Renal pelvis (tissue), 4 donors: Measurements from ENCODE around the gene OPHN1. TPM values are rescaled to one million over a fixed set of nuclear protein-coding genes. Genes with fewer than 3 reads are reported as not detected.
"Not testable (repeated sequence)": the region's sequence is repeated elsewhere in the genome, so short reads cannot be mapped to it uniquely, and the experiment has no call there.

ENCODE experiments used
- DNase-seq: peaks from one replicate; pipeline ENCODE4 v3.0.0-alpha.2; 2013
- polyA plus RNA-seq, 3 donors: library from polyadenylated mRNA; unstranded; fragments of 120-200 nt; gene quantifications; one replicate each; pipeline ENCODE4 v1.2.1, GENCODE V29; 2013; ENCODE audit not compliant: insufficient read length in 3 of 3

The OPHN1 gene
- polyA plus RNA-seq, 3 donors: 6.9 to 12.5 (median 8.3) TPM

DNA sequence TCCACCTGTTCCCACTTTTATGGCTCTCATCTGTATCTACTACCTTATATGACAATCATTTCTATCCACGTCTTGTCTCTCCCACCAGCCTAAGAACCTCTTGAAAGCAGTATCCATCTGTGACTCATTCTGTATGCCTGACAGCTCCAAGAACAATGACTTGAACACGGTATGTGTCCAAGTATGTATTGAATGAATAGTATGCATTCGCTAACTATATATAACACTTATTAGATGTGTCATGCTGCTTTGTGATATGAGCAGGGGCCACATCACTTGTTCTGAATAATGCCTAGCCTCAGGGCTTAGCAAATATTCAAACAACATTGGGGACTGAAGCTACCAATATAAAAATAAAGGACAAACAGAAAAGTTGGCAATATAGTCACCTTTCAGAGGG is 4.9 kb downstream of the OPHN1 start:
- DNase-seq: no peak

DNA sequence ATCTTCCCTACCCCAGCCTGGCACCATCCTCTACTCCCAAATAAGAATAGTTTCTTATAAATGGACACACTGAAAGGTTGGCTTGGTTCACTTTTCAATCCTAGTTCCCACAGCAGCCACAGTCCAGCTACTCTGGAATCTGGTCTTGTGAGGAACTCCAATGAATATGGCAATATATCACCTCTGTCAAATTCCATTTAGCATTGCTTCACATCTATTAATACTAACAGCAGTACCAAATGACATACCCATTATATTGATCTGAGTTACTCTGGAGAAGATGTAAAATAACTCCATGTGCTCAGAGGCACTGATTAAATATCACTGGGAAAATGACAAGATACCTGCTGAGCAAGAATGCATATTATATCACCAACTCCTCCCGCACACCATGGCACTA is 8.6 kb downstream of the OPHN1 start:
- DNase-seq: no peak

DNA sequence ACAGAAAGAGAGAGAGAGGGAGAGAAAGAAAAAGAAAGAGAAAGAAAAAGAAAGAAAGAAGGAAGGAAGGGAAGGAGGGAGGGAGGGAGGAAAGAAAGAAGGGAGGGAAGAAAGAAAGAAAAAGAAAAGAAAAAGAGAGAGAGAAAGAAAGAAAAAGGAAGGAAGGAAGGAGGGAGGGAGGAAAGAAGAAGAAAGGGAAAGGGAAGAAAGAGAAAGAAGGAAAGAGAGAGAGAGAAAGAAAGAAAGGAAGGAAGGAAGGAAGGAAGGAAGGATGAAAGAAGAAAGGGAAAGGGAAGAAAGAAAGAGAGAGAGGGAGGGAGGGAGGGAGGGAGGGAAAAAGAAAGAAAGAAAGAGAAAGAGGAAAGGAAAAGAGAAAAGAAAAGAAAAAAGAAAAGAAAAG is 10.8 kb downstream of the OPHN1 start:
- no peak for DNase-seq

DNA sequence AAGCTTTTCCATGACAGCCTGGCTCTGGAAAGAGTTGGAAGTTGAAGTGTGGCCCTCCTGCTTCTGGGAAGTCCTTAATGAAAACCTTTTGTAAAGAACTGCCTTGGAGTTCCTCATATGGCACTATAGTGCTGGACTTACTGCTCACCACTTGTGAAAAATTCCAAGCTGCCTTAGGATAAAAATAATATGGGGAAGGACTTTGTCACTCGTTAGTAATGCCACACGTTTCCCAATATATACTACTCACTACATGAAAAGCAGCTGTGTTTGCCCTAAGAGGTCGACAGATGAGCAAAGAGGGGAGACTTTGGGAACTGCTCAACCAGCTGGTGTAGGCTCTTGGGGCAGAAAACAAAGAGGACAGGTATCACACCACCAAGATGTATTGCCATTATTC is 11.7 kb downstream of the OPHN1 start:
- DNase-seq: no peak

DNA sequence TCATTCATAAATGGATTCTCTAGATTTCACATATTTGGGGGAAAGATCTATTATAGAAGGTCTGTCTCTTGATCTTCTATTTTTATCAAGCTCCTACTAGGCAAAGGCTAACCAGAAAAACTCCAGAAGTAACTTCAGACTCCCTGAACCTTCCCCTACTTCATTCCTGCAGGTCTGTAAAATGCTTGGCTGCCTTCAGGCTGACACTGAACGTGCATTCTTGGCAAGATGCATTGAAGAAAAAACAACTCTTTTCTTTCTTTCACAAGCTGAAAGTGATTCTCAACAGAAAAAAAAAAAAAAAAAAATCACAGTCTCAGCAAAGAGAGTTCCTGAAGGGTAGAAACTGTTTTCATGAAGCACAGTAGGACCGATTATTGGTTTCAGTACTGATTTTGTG is 12.7 kb downstream of the OPHN1 start:
- no peak for DNase-seq

DNA sequence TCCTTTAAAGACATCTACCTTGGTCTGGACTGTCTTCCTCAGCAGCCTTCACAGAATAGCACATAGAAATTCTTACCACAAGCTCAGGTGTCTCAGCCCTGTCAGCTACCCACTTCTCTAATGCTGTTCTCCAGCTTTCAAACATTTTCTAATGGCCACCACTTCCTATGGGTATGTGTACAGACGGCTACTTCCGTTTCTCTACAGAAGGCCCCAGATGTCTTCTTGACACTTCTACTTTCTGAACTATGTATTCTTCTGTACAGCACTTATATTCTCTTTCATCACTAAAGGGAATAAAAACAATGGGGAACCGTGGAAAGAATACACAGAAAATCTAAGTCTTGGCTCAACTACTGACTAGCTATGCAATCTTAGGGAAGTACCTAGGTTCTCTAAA is 13.3 kb downstream of the OPHN1 start:
- no peak for DNase-seq

DNA sequence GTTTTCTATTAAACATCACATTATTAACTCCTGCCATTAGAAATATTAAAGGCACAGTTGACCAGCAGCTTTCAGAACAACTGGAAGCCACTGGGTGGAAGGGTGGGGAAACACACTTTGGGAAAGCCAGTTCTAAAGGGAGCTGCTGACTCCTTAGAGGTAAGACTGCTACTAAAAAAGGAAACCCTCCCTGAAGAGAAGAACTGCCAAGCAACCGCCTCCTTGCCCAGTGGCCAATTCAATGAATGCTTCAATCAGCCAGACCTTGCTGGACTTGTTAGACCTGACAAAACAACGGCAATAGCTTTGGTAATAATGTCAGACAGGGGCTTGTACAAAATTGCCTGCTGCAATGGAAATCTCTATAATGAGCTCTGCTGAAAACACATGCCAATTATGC is 15.6 kb downstream of the OPHN1 start:
- no peak for DNase-seq

DNA sequence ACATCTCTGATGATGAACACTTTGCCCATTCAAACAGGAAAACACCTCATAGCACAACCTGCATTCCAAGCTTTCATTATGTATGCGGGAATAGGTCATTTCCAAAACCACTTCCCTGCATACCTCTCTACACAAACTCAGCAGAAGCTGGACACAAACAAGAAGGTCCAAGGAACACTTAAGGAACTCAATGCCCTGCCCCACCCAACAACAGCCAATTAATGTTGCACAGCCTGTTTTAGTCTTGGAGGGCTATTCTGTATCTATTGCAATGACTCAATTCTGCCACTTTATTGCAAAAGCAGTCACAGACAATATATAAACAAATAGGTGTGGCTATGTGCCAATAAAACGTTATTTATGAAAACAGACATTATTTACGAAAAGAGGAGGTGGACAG is 16.7 kb downstream of the OPHN1 start:
- DNase-seq: no peak

DNA sequence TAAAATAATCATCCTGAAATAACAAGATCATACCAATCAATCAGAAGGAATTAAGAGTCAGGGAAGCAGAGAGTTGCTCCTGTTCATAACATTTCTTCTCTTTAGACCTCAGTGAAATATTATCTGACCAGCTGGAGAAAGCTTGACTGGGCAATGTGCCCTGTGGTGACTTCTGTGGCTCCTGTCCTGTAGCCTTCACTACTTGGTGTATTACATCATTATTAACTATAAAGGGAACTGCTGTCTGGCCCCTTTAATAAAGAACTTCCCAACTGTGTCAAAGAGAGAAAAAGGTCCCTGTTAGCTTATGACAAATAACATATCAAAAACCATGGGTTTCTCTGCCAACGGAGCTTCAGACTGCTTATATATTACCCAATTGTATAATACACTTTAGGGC is 18.0 kb downstream of the OPHN1 start:
- no peak for DNase-seq

DNA sequence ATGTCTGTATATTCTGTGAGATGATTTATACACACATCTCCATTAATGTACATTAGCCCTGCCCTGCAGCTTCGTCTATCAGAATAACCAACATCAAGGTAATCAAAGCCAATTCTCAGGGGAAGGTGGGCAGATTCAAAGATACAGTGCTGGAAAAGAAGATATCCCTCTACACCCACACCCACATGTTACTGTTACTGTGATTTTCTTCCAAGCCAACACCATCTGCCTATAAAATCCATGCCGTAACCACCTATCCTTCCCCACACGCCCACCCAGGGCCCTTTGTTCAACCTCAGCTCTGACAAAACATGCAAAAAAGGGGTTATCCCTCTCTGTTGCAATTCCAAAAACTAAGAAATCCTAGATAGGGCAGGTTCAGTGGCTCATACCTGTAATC is 20.0 kb downstream of the OPHN1 start:
- DNase-seq: no peak

DNA sequence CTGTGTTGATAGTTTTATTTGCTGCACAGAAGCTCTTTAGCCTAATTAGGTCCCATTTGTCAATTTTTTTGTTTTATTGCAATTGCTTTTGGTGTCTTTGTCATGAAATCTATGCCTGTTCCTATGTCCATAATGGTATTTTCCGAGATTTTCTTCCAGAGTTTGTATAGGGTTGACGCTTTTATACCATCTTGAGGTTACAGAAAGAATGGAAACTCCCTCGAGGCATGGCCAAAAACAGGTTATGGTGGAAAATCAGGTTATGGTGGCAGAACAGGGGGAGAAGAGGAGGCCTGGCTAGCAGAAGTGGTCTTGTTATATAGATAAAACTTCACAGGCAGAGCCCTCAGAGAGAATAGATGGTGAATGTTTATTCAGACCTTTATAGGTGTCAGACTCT is 21.6 kb downstream of the OPHN1 start:
- DNase-seq: no peak

DNA sequence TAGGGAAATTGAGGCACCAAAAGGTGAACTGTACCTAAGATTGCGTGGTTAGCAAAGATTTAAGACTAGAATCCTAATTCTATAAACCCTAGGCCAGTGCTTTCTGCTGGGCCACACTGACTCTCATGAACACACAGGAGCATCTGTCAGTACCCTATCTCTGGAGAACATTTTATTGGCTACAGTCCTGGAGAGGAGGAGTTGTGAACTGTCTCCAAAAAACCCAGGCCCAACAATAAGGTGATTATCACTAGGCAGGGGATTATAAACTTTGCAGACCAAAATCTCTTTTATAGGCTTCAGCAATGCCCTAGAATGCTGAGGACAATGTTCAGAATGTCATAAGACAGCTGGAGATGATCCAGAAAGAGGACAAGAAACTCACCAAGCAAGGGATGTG is 24.1 kb downstream of the OPHN1 start:
- DNase-seq: no peak

DNA sequence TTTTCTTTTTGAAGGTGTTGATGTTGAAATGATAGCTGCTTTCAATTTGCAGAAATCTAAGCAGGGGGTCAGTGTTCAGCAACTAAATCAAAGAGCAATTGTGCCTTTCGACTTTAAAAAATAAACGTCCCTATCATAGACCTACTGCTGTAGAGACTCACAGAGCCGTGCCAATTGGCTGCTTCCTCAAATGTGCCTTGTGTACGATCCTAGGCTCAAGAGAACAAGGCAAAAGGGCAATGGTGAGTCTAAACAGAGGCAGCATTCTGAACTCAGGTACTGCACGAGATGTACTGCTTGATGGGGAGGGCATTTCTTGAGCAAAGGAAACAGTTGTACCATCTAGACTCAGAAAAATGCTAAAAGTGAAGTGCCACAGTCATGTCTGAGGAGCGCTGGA is 29.8 kb downstream of the OPHN1 start:
- no peak for DNase-seq

DNA sequence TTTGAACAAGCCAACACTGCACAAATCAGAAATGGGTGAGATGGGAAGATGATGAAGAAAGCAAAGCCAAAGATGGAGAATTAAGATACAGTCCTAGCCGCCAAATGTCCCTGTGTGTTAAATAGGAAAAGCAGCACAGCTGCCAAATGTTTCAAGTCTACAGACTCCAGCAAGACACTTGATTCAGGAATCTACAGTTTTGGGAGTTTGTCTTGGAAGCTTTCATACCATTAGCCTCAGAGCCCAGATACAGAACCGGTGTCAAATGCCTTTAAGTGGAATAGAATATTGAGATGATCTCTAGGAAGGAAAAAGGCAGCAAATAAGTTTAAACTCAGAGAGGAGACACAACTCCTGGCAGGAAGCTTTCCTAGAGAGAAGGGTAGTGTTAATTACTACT is 30.3 kb downstream of the OPHN1 start:
- DNase-seq: no peak

DNA sequence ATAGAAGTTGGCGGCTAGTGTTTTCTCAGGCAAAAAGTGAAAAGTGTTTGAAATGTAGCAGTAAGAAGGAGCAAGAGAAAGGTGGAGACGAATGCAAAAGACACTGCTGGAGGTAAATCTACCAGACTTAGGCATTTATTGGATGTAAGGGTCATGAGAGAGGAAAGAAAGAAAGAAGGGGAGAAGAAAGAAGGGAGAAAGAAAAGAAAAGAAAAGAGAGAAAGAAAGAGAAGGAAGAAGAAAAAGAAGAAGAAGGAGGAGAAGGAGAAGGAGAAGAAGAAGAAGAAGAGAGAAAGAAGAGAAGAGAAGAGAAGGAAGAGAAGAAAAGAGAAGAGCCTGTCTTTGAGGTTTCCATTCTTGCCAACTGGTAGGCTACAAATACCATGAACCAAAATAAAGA is 31.2 kb downstream of the OPHN1 start:
- no peak for DNase-seq

DNA sequence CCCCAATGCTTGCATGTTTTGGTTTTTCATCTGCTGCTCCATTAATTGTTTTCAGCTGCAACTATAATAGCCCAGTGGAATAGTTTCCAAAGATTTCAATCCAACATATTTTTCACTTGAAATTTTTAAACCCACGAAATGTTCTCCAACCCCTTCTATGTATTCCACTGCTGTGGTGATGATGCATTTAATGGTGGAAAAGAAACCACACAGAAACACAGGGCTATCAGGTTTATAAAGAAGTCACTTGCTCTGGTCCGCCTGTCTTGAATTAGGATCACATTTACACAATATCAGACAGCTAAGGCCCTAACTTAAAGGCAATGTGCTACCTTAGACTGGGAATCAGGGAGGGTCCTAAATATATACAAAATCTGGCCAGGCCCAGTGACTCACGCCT is 35.0 kb downstream of the OPHN1 start:
- no peak for DNase-seq

DNA sequence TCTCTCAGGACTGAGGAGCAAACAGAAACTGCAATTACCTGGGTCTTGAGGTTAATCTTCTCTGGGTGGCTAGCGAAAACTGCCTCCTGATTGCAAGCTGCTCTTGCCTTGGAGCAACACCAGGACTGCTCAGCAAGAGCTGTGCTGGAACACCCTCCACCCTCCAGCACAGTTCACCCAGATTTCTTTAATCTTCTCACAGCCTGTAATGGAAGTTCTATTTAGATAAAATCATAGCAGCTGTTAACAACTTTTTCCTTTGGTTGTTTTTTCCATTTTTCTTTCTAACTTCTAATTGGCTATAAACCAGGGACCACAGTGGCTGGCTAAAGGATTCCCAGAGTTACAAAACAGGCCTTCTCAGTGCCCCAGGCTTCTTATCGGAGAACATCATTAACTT is 36.3 kb downstream of the OPHN1 start:
- DNase-seq: no peak

DNA sequence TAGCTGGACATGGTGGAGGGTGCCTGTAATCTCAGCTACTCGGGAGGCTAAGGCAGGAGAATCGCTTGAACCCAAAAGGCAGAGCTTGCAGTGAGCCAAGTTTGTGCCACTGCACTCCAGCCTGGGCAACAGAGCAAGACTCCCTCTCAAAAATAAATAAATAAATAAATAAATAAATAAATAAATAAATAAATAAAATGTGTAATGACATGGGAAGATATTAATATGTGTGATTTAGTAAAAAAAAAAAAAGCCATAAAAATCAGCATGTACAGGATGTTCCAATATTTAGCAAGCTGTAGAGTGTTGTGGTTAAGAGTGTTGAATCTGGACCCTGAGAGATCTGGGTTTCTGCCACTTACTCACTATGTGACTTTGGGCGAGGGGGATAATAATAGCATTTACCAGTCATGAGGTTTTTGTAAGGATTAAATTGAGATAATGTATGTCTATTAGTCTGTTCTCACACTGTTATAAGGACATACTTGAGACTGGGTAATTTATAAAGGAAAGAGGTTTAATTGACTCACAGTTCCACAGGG is 43.8 kb downstream of the OPHN1 start:
- DNase-seq: not testable (repeated sequence)

DNA sequence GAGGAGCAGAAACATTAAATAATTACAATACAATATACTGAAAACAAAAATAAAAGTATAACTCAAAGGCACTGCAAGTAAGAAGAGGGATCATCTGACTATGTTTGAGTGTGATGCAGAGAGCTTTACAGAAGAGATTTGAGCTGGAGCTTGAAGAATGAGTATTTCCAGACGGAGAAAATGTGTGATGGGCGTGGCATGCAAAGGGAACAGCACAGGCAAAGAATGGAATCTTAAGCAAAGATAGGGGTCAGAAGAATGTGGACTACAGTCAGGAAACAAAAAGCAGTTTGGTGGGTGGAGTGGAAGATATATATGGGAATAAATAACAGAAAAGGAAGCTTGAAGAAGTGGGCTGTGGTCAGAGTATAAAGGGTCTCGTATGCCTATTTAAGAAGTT is 45.5 kb downstream of the OPHN1 start:
- no peak for DNase-seq

DNA sequence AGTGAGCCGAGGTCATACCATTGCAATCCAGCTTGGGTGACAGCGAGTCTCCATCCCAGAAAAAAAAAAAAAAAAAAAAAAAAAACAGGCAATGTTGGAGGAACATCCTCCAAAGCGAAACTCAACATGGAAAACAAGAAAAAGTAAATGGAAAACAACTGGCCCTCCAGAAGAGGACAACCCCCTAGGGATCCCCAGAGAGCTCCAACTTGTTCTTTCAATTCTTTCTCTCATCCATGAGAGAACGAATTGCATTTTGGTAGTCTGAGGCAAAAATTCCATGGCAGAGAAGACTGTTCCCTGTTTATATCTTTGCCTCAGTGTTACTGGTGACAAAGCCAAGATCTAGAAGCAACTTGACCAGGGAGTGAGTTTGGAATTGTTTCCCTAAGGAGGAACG is 49.8 kb downstream of the OPHN1 start:
- no peak for DNase-seq

DNA sequence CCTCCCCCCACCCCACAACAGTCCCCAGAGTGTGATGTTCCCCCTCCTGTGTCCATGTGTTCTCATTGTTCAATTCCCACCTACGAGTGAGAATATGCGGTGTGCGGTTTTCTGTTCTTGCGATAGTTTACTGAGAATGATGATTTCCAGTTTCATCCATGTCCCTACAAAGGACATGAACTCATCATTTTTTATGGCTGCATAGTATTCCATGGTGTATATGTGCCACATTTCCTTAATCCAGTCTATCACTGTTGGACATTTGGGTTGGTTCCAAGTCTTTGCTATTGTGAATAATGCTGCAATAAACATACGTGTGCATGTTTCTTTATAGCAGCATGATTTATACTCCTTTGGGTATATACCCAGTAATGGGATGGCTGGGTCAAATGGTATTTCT is 55.7 kb downstream of the OPHN1 start:
- DNase-seq: not testable (repeated sequence)

DNA sequence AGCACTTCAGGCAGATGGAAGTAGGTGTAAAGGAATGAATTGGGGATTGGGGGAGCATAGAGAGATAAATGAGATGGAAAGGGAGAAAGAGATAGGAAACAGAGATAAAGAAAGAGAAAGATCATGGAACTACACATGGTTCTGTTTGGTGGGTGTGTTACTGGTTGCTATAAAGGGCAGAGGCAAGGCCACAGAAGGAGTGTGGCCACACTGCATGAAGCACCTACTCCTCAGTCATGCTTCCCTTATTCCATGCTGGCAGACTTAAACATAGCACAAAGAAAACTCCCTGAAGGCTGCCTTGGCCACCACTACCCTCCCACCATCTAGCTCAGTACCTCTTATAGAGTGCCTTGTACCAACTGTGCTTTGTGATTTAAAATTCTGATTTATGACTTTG is 56.9 kb downstream of the OPHN1 start:
- no peak for DNase-seq

DNA sequence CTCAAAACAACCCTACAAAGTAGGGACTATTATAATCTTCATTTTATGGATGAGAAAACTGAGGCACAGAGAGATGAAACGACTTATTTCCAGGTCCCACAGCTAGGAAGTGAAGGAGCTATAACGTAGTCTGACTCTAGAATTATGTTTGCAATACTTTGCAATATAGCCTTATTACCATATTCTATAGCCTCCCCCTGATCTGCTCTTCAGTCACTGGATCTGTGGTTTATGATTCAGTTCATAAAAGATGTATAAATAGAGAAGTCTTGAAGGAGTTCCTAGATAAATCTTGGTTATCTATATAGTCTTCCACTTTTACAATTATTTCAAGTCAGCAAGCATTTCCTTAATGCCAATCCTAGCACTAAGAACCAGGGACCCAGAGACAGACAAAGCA is 57.5 kb downstream of the OPHN1 start:
- DNase-seq: no peak

DNA sequence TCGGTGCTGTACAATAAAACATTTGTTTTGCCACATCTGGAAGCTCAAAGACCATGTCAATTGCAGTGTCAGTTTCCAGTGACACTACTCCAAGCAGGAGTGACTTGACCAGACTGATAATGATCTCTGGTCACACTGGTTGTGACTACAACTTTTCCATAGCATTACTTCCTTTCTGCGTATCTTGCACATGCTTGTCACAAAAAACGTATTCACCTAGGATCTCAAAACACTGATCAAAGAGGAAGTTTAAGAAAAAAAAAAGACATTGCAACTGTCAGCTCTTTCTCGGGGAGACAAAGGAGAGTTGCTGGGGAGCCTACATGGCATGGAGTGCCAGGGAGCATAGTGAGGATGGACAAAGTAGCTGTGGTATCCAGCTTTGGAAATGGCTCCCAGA is 60.6 kb downstream of the OPHN1 start:
- DNase-seq: no peak

DNA sequence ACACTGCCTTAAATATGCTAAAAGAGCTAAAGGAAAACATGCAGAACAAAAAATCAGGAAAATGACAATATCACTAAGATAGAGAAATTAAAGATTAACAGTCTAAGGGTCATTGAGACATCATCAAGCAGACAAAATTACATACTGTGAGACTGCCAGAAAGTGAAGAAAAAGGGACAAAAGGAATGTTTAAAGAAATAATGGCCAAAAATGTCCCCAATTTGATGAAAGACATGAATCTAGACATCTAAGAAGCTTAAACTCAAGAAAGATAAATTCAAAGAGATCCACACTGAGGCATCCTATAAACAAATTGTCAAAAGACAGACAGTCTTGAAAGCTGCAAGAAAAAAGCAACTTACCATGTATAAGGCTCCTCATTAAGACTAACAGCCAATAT is 63.7 kb downstream of the OPHN1 start:
- DNase-seq: no peak
